ENCODE data around the gene POLR3C.

POLR3C gene

GRCh38 chr1:145863282-145864018 lies 39.5 kb downstream of the POLR3C start:
- no peak for TF ChIP-seq EZH2phosphoT487 (conservative IDR thresholded peaks at IDR 0.05; ENCODE audit: low read length)
- no peak for TF ChIP-seq CTCF (IDR thresholded peaks at IDR 0.05; ENCODE audit: insufficient read depth, low read length, poor library complexity, severe bottlenecking)
- no peaks in the 10 kb centered on the region for H3K79me2 ChIP-seq (ENCODE audit: insufficient read depth, low read length)
- H3K27me3 ChIP-seq (ENCODE audit: low read length) = no peaks in the 10 kb centered on the region
- H4K20me1 ChIP-seq (ENCODE audit: low read depth, low read length) = no peaks in the 10 kb centered on the region
- no peak overlapping the region for H2AFZ ChIP-seq (ENCODE audit: low read depth, low read length, severe bottlenecking)
- H3K36me3 ChIP-seq (ENCODE audit: low read length) = no peaks in the 10 kb centered on the region
- no peak overlapping the region for H3K9ac ChIP-seq (ENCODE audit: low read length)
- H3K4me2 ChIP-seq (ENCODE audit: low read depth, low read length, poor library complexity, severe bottlenecking) = no peak overlapping the region
- no peak overlapping the region for H3K4me3 ChIP-seq (ENCODE audit: insufficient read depth, low read length, poor library complexity, severe bottlenecking)
- no peaks in the 10 kb centered on the region for H3K9me3 ChIP-seq (ENCODE audit: insufficient read depth, low read length)
- 0 out of 2 replicates have a peak, but pooled peaks cover 5% of the 10 kb centered on the region for H3F3A ChIP-seq (ENCODE audit: insufficient read depth)
- no peak overlapping the region for H3K27ac ChIP-seq (ENCODE audit: low read depth, low read length)
- no peaks in the 10 kb centered on the region for H3K9me2 ChIP-seq (replicated peaks; ENCODE audit: insufficient read depth, low read length)

GRCh38 chr1:145868232-145868631 lies 44.2 kb downstream of the POLR3C start:
- Histone ChIP-seq H3K9me2 (replicated peaks; ENCODE audit: insufficient read depth, low read length) (no peaks in the 10 kb centered on the region), H3K9ac (ENCODE audit: low read length) (no peak overlapping the region), H3K79me2 (ENCODE audit: insufficient read depth, low read length) (no peaks in the 10 kb centered on the region), H3K9me3 (ENCODE audit: insufficient read depth, low read length) (no peaks in the 10 kb centered on the region), H2AFZ (ENCODE audit: low read depth, low read length, severe bottlenecking) (no peak overlapping the region), H4K20me1 (ENCODE audit: low read depth, low read length) (no peaks in the 10 kb centered on the region), H3K27me3 (ENCODE audit: low read length) (no peaks in the 10 kb centered on the region), H3F3A (ENCODE audit: insufficient read depth) (no peaks in the 10 kb centered on the region), H3K27ac (ENCODE audit: low read depth, low read length) (no peak overlapping the region), H3K4me2 (ENCODE audit: low read depth, low read length, poor library complexity, severe bottlenecking) (no peak overlapping the region), H3K4me3 (ENCODE audit: insufficient read depth, low read length, poor library complexity, severe bottlenecking) (no peak overlapping the region), H3K36me3 (ENCODE audit: low read length) (no peaks in the 10 kb centered on the region)
- TF ChIP-seq CTCF (IDR thresholded peaks at IDR 0.05; ENCODE audit: insufficient read depth, low read length, poor library complexity, severe bottlenecking) (no peak), EZH2phosphoT487 (conservative IDR thresholded peaks at IDR 0.05; ENCODE audit: low read length) (no peak)

- Histone ChIP-seq H3F3A (ENCODE audit: insufficient read depth) (no peaks in the 10 kb centered on the region), H3K36me3 (ENCODE audit: low read length) (no peaks in the 10 kb centered on the region), H3K4me3 (ENCODE audit: insufficient read depth, low read length, poor library complexity, severe bottlenecking) (no peak overlapping the region), H3K9ac (ENCODE audit: low read length) (no peak overlapping the region), H3K4me2 (ENCODE audit: low read depth, low read length, poor library complexity, severe bottlenecking) (no peak overlapping the region), H3K27ac (ENCODE audit: low read depth, low read length) (no peak overlapping the region), H4K20me1 (ENCODE audit: low read depth, low read length) (no peaks in the 10 kb centered on the region), H3K9me3 (ENCODE audit: insufficient read depth, low read length) (no peaks in the 10 kb centered on the region), H3K9me2 (replicated peaks; ENCODE audit: insufficient read depth, low read length) (no peaks in the 10 kb centered on the region), H3K79me2 (ENCODE audit: insufficient read depth, low read length) (no peaks in the 10 kb centered on the region), H2AFZ (ENCODE audit: low read depth, low read length, severe bottlenecking) (peak overlapping the region; percentile 45), H3K27me3 (ENCODE audit: low read length) (no peaks in the 10 kb centered on the region)
- TF ChIP-seq CTCF (IDR thresholded peaks at IDR 0.05; ENCODE audit: insufficient read depth, low read length, poor library complexity, severe bottlenecking) (no peak), EZH2phosphoT487 (conservative IDR thresholded peaks at IDR 0.05; ENCODE audit: low read length) (no peak)
These were observed 48.3 kb downstream of the POLR3C start for GRCh38 chr1:145871994-145872924.
